PFSK-1 (cell line): ENCODE data around the gene ZNF787.

Source experiments
- FOXP2 ChIP-seq: optimal IDR thresholded peaks from 2 replicates; pipeline ENCODE3; 2011; ENCODE audit warnings: borderline replicate concordance, control low read depth, inconsistent platforms; ENCODE audit not compliant: insufficient read depth; ENCODE audit errors: extremely low read length, extremely low read depth
- POLR2AphosphoS5 ChIP-seq: IDR thresholded peaks from 2 replicates; pipeline ENCODE4 v1.6.1; 2012; ENCODE audit warnings: low read depth, mild to moderate bottlenecking, control low read depth, low read length, moderate library complexity
- REST ChIP-seq, 2 experiments: IDR thresholded peaks; 2 replicates each; pipeline versions ENCODE4 v1.6.1 to v1.8.0; 2011 to 2012; ENCODE audit warnings: low read depth in 2 of 2, low read length in 2 of 2, control low read depth in 1 of 2, inconsistent platforms in 1 of 2, mild to moderate bottlenecking in 1 of 2, moderate library complexity in 1 of 2; ENCODE audit not compliant: insufficient read depth in 1 of 2
- SIN3A ChIP-seq: IDR thresholded peaks from 2 replicates; pipeline ENCODE4 v1.6.1; 2012; ENCODE audit warnings: mild to moderate bottlenecking, low read length, moderate library complexity, borderline replicate concordance; ENCODE audit not compliant: insufficient read depth
- TAF1 ChIP-seq: IDR thresholded peaks from 2 replicates; pipeline ENCODE4 v1.6.1; 2012; ENCODE audit warnings: low read length, control low read depth, borderline replicate concordance; ENCODE audit not compliant: insufficient read depth

ZNF787 gene

GRCh38 chr19:56120002-56120370, 1.1 kb downstream of the ZNF787 start:
- TF ChIP-seq TAF1: no peak
- TF ChIP-seq POLR2AphosphoS5: 0 out of 2 replicates have a peak, but pooled peaks have one; percentile 29

- TF ChIP-seq SIN3A: no peak
- TF ChIP-seq REST (IDR thresholded peaks at IDR 0.05; ENCODE audit: insufficient read depth in 1 of 2, low read depth in 2 of 2, low read length in 2 of 2): no peak
- no peak for TF ChIP-seq POLR2AphosphoS5
- no peak for TF ChIP-seq TAF1
- no peak for TF ChIP-seq FOXP2
Measured at GRCh38 chr19:56119582-56119978, 1.5 kb downstream of the ZNF787 start.

- no peak for TF ChIP-seq POLR2AphosphoS5
- TF ChIP-seq SIN3A: no peak
- TF ChIP-seq FOXP2: no peak
- no peak for TF ChIP-seq REST (IDR thresholded peaks at IDR 0.05; ENCODE audit: insufficient read depth in 1 of 2, low read depth in 2 of 2, low read length in 2 of 2)
- TF ChIP-seq TAF1: no peak
Measured at GRCh38 chr19:56118666-56119581, 2.2 kb downstream of the ZNF787 start.

GRCh38 chr19:56117889-56118288, 3.2 kb downstream of the ZNF787 start:
- no peak for TF ChIP-seq POLR2AphosphoS5

GRCh38 chr19:56117376-56117884, 3.7 kb downstream of the ZNF787 start:
- TF ChIP-seq POLR2AphosphoS5 (no peak), FOXP2 (no peak), SIN3A (no peak)

- no peak for TF ChIP-seq REST (IDR thresholded peaks at IDR 0.05; ENCODE audit: insufficient read depth in 1 of 2, low read depth in 2 of 2, low read length in 2 of 2)
- no peak for TF ChIP-seq SIN3A
- no peak for TF ChIP-seq TAF1
- no peak for TF ChIP-seq FOXP2
- no peak for TF ChIP-seq POLR2AphosphoS5
Measured at GRCh38 chr19:56116606-56117005, 4.5 kb downstream of the ZNF787 start.

GRCh38 chr19:56115490-56115889, 5.6 kb downstream of the ZNF787 start:
- TF ChIP-seq REST (IDR thresholded peaks at IDR 0.05; ENCODE audit: insufficient read depth in 1 of 2, low read depth in 2 of 2, low read length in 2 of 2) (no peak), TAF1 (no peak), SIN3A (no peak), FOXP2 (no peak), POLR2AphosphoS5 (no peak)
